ENCODE measurements around the gene RALGAPA2.

Gene RALGAPA2

DNA sequence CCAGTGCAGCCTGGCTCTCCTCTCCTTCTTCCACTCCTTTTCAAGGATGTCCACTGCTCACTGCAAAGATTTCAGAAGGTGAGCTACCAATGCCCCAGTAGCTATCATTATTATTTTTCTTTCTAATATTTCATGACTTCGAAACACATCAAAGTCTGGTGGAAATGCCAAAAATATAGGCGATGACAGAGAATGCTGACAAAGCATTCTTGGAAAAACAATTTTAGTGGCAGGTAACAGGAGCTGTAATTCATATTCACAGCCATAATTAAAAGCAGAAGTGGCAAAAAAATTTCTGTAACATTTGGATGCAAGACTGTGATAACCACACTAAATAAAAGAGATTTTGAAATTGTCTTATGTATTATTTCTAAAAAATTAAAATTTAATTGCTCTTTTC lies 133.6 kb downstream of the RALGAPA2 start:
- DNase-seq (ENCODE audit: low spot score) = no peak

- DNase-seq (ENCODE audit: low spot score) = no peak
These were observed 138.6 kb downstream of the RALGAPA2 start for GRCh38 chr20:20573797-20574196.

- no peak for DNase-seq (ENCODE audit: low spot score)
These were observed 141.2 kb downstream of the RALGAPA2 start for GRCh38 chr20:20571068-20571780.

GRCh38 chr20:20568604-20569205 lies 143.7 kb downstream of the RALGAPA2 start:
- peak; percentile 48 for DNase-seq (ENCODE audit: low spot score)

DNA sequence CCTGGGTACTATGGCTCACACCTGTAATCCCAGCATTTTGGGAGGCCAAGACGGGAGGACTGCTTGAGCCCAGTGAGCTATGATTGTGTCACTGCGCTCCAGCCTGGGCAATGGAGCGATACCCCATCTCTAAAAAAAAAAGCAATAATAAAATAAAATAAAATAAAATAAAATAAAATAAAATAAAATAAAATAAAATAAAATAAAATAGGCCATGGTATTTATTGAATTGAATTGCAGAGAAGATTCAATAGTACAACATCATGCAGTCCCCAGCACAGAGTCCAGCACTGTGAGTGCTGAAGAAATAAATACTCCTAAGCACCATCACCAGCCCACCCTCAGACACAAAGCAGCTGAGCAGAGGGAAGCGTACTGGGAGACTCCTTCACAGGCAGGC lies 144.7 kb downstream of the RALGAPA2 start:
- DNase-seq (ENCODE audit: low spot score) = no peak

GRCh38 chr20:20566516-20566915 lies 145.9 kb downstream of the RALGAPA2 start:
- DNase-seq (ENCODE audit: low spot score) = no peak

DNA sequence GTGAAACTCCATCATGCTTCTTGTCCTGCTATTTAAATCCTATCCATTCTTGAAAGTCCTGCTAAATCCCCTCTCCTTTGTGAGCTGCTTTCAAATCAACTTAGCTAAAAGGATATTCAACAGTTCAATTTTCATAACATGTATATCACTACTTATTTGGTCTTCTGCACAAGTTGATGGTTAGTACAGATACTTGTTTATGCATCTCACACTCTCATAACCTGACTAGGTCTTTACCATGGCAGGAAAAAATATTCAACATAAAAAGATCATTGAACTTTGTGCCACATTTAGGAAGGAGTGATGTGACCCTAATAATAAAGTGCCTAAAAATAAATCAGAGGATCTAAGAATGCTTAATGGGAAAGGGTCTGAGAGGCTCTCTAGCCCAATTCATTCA lies 148.2 kb downstream of the RALGAPA2 start:
- DNase-seq (ENCODE audit: low spot score) = no peak

DNA sequence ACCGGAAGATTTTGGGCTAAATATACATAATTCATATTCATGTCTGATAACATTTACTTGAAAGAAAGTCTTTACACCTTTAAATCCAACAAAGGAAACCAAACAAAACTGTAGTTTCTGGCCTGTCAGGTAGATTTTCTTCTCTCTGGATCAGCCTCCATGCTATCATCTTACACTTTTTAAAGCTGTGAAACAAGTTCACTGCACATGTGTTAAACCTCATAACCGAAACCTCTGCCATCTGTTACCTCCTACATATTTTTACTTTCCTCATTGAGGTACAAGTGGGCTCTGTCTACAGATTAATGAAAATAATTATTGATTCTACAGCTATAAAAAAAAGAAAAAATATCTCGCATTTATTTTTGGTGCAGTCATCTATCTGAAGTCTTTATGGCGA lies 149.9 kb downstream of the RALGAPA2 start:
- no peak for DNase-seq (ENCODE audit: low spot score)

DNA sequence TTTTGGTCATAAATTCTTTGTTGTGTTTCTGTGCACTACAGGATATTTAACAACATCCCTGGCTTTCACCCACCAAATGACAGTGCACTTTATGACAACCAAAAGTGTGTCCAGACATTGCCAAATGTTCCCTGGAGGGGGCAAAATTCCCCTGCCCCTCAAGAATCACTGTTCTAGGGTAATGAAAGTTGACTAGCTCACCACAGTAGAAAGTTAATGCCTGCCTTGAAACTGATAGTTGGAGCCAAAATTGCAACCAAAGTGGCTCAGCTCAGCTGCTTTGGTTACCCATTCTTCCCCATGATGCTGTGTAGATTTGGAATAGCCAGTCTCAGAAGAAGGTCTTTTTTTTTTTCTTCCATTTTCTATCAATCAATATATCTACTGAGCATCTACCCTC lies 150.6 kb downstream of the RALGAPA2 start:
- DNase-seq (ENCODE audit: low spot score) = no peak

GRCh38 chr20:20561172-20561571 lies 151.3 kb downstream of the RALGAPA2 start:
- DNase-seq (ENCODE audit: low spot score) = no peak

GRCh38 chr20:20557406-20557805 lies 155.0 kb downstream of the RALGAPA2 start:
- no peak for DNase-seq (ENCODE audit: low spot score)

DNA sequence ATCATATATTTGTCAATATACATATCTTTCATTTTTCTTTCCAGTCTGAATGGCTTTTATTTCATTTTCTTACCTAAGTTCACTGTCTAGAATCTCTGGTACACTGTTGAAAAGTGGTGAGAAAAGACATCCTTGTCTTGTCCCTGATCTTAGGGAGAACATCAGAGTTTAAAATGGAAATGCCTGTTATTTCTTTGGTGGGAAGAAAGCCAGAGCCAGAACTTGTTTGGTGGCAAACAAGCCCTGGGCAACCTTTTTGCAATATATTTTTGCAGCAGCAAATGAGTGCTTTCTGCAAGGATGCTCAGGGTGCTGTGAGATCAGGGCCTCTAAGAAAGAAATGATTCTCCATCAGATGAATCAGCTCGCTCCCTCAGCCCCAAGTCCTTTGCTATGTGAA lies 156.6 kb downstream of the RALGAPA2 start:
- DNase-seq (ENCODE audit: low spot score) = no peak

- no peak for DNase-seq (ENCODE audit: low spot score)
These were observed 157.5 kb downstream of the RALGAPA2 start for GRCh38 chr20:20554951-20555350.

DNA sequence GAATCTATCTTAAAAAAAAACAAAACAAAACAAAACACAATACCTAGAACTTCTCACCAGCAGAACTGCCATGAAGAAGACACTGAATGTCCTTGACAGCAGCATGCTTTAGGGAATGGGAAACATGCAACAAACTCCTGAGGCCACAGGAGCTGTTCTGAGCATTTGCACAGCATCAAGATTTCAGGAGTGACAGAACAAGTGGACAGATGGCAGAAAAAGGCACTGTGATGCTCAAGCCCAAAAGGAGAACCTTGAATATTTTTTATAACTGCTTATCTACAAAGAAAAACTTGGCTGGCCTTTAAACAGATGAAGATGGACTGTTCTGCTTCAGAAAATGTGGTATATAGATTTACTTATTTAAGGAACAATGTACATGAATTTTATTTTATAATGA lies 158.9 kb downstream of the RALGAPA2 start:
- DNase-seq (ENCODE audit: low spot score) = no peak

- no peak for DNase-seq (ENCODE audit: low spot score)
These were observed 160.4 kb downstream of the RALGAPA2 start for GRCh38 chr20:20552076-20552475.

- peak; percentile 40 for DNase-seq (ENCODE audit: low spot score)
These were observed 161.0 kb downstream of the RALGAPA2 start for GRCh38 chr20:20551409-20551808.

- no peak for DNase-seq (ENCODE audit: low spot score)
These were observed 162.7 kb downstream of the RALGAPA2 start for GRCh38 chr20:20549704-20550103.

DNA sequence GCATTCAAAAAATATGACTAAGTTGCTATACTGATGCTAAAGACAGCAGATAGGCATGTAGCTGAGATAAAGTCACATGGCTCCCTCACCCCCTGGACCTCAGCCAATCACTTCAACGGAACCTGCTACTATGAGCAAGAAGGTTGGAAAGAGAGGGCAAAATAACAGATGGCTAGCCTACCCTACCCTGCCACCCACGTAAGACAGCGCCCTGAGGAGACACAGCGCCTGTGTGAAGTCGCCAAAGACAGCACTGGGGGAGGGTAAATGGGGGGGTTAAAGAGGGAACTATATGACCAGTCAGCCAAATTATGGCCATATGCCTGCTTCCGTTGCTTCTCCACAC lies 163.2 kb downstream of the RALGAPA2 start:
- no peak for DNase-seq (ENCODE audit: low spot score)

GRCh38 chr20:20548527-20549266 lies 163.7 kb downstream of the RALGAPA2 start:
- no peak for DNase-seq (ENCODE audit: low spot score)

DNA sequence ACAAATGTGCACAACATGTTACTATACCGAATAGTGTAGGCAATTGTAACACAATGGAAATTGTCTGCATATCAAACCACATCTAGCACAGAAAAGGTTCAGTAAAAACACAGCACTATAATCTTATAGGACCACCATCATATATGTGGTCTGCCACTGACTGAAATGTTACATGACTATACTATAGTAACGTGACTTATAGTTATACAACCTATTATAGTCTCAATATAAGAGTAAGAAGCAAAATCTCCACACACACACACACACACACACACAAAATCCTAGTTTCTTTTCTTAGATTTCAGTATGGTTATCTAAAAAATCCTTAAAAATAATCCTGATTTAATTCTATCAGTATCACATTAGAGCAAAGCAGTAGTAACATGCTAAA lies 164.6 kb downstream of the RALGAPA2 start:
- no peak for DNase-seq (ENCODE audit: low spot score)

DNA sequence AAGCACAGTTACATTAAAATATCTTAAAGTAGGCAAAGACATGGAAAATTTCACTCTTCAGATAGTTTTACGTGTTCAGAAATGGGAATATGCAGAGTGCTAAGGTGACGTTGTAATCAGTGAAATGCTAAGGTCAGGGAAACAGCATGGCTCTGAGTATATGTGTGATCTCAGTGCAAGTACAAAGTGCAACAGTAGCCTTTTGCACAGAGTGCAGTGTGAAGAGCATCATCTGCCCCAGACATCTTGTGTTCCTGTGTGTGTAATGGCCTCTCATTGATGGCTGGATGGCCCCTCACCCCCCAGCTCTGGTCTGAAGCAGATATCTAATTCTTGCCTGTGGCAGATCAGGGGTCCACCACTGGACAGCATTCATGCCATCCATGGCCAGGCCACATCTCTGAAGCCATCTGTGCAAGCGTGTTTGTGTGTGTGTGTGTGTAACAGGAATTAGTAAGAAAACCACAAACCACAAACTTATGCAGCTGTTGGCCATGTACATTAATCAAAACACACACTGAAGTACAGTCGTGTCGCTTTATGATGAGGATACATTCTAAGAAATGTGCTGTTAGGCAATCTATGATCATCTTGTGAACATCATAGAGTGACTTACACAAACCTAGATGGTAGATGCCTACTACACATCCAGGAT lies 165.1 kb downstream of the RALGAPA2 start:
- no peak for DNase-seq (ENCODE audit: low spot score)

DNA sequence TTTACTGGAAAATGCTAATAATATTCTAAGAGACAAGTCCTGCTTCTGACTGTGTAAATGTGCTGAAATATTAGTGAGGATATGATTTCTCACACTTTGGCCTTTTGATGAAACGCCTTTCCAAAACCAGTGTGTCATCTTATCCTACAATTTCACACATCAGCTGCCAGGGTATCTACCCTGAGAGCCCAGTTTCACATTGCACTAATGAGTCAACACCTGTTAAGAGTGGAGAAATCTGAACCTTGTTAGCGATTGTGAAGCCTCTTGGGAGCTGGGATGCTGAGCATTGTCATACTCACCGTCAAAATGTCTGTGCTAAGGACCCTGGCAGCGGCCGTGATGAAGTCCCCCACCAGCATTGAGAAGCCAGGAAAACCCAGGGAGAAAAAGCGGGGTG lies 166.0 kb downstream of the RALGAPA2 start:
- DNase-seq (ENCODE audit: low spot score) = no peak

All from SK-N-DZ (cell line).